K562 (cell line): ENCODE data around the gene ELAVL3. TPM values are rescaled to one million over a fixed set of nuclear protein-coding genes. Genes with fewer than 3 reads are reported as not detected.
A peak's percentile ranks its signal among the peaks of the same experiment; 100 is the strongest.

ENCODE experiments used
- ATF1 ChIP-seq, 2 experiments: fragments of 450-650 bp in 1 of 2; IDR thresholded peaks; 2 replicates each; pipeline ENCODE4 v1.6.1; 2016; ENCODE audit warnings: missing compliant biosample characterization in 1 of 2, missing genetic modification characterization in 1 of 2
- CREBBP ChIP-seq: IDR thresholded peaks from one replicate; pipeline ENCODE4 v1.6.1; 2012; ENCODE audit warnings: low read depth, mild to moderate bottlenecking, control low read depth, inconsistent platforms, low read length
- DEAF1 ChIP-seq: fragments of 450-650 bp; formaldehyde crosslinking; IDR thresholded peaks from 2 replicates; pipeline ENCODE4 v1.4.0; 2020; ENCODE audit warnings: mild to moderate bottlenecking, moderate library complexity
- EHMT2 ChIP-seq: fragments of 450-650 bp; IDR thresholded peaks from 2 replicates; pipeline ENCODE4 v1.6.1; 2018; ENCODE audit warnings: antibody characterized with exemption
- FOSL1 ChIP-seq: fragments of 200-800 bp; sonication (Bioruptor generic); conservative IDR thresholded peaks from 2 replicates; pipeline ENCODE4 v1.6.1; 2016; ENCODE audit warnings: missing genetic modification characterization, missing compliant biosample characterization
- FOXJ3 ChIP-seq: sonication (generic); formaldehyde crosslinking; IDR thresholded peaks from 2 replicates; pipeline ENCODE4 v1.4.0; 2020; ENCODE audit warnings: mild to moderate bottlenecking, missing genetic modification reagents
- HSF4 ChIP-seq: fragments of 250-450 bp; sonication (Bioruptor Pico); IDR thresholded peaks from 2 replicates; pipeline ENCODE4 v2.1.2; 2022; ENCODE audit warnings: mild to moderate bottlenecking, moderate library complexity, borderline replicate concordance
- IRF2 ChIP-seq: sonication (generic); formaldehyde crosslinking; IDR thresholded peaks from 2 replicates; pipeline ENCODE4 v1.8.1; 2022; ENCODE audit warnings: mild to moderate bottlenecking, missing genetic modification reagents
- KLF6 ChIP-seq: fragments of 250-450 bp; sonication (Bioruptor Pico); IDR thresholded peaks from 2 replicates; pipeline ENCODE4 v1.4.0; 2020; ENCODE audit warnings: mild to moderate bottlenecking, moderate library complexity, borderline replicate concordance
- NONO ChIP-seq, 2 experiments: fragments of 200-400 bp in 1 of 2; fragments of 450-650 bp in 1 of 2; formaldehyde crosslinking in 1 of 2; IDR thresholded peaks; 2 replicates each; pipeline ENCODE4 v1.6.1; 2017; ENCODE audit warnings: low read depth in 2 of 2, mild to moderate bottlenecking in 2 of 2, moderate library complexity in 2 of 2, low read length in 1 of 2
- NR2C2 ChIP-seq, 2 experiments: fragments of 200-800 bp in 1 of 2; sonication (Bioruptor generic) in 1 of 2; sonication (generic) in 1 of 2; formaldehyde crosslinking in 1 of 2; IDR thresholded peaks; 2 replicates each; pipeline versions ENCODE4 v1.6.1 to v1.8.0; 2016 to 2022; ENCODE audit warnings: mild to moderate bottlenecking in 1 of 2, missing compliant biosample characterization in 1 of 2, missing genetic modification characterization in 1 of 2, missing genetic modification reagents in 1 of 2
- RBM34 ChIP-seq: fragments of 200-400 bp; formaldehyde crosslinking; IDR thresholded peaks from 2 replicates; pipeline ENCODE4 v1.6.1; 2018; ENCODE audit warnings: low read length, borderline replicate concordance; ENCODE audit not compliant: insufficient read depth
- SETDB1 ChIP-seq: IDR thresholded peaks from one replicate; pipeline ENCODE4 v1.6.1; 2012; ENCODE audit warnings: low read length, control low read depth, inconsistent platforms
- ZKSCAN8 ChIP-seq: fragments of 200-800 bp; sonication (Bioruptor generic); IDR thresholded peaks from 2 replicates; pipeline ENCODE4 v1.6.1; 2016; ENCODE audit warnings: missing genetic modification characterization, missing compliant biosample characterization
- polyA plus RNA-seq, 8 experiments: library from polyadenylated mRNA; depleted of rRNA in 4 of 8; stranded (reverse) in 5 of 8; unstranded in 3 of 8; fragments of >200 nt; fragmentation: Nextera tagmentation in 2 of 8; fragmentation: Illumina TruSeq in 1 of 8; extraction: Ambion mirVana in 2 of 8; extraction: Trizol in 1 of 8; gene quantifications; 2 replicates each; pipeline versions ENCODE4 v1.2.1 to v1.2.3, GENCODE V29; 2011 to 2014; ENCODE audit warnings: inconsistent platforms in 1 of 8, missing spikeins in 1 of 8
- total RNA-seq, 7 experiments: library from RNA; depleted of rRNA in 6 of 7; stranded (reverse); fragments of >200 nt in 6 of 7; fragmentation: Illumina TruSeq in 2 of 7; extraction: Trizol in 2 of 7; gene quantifications; 2 replicates each; pipeline versions ENCODE4 v1.2.1 to v1.2.3, GENCODE V29; 2011 to 2021; ENCODE audit warnings: low replicate concordance in 1 of 7
- TF ChIP-seq, protein P1 (sequence below): fragments of 250-450 bp; sonication (Bioruptor Pico); IDR thresholded peaks from 2 replicates; pipeline ENCODE4 v1.4.0; 2020
- TF ChIP-seq, protein P2 (sequence below): fragments of 450-650 bp; formaldehyde crosslinking; IDR thresholded peaks from 2 replicates; pipeline ENCODE4 v1.4.0; 2022; ENCODE audit warnings: mild to moderate bottlenecking, moderate library complexity
- TF ChIP-seq, protein P3 (sequence below): fragments of 250-450 bp; sonication (Bioruptor Pico); IDR thresholded peaks from 2 replicates; pipeline ENCODE4 v1.8.0; 2022; ENCODE audit warnings: inconsistent platforms

The ELAVL3 gene
- total and polyA plus RNA-seq, 9 of the 15 experiments (the other 6 are each of a cell fraction or from before 2014, with no cell fraction given) = not detected

- TF ChIP-seq, protein P1, sequence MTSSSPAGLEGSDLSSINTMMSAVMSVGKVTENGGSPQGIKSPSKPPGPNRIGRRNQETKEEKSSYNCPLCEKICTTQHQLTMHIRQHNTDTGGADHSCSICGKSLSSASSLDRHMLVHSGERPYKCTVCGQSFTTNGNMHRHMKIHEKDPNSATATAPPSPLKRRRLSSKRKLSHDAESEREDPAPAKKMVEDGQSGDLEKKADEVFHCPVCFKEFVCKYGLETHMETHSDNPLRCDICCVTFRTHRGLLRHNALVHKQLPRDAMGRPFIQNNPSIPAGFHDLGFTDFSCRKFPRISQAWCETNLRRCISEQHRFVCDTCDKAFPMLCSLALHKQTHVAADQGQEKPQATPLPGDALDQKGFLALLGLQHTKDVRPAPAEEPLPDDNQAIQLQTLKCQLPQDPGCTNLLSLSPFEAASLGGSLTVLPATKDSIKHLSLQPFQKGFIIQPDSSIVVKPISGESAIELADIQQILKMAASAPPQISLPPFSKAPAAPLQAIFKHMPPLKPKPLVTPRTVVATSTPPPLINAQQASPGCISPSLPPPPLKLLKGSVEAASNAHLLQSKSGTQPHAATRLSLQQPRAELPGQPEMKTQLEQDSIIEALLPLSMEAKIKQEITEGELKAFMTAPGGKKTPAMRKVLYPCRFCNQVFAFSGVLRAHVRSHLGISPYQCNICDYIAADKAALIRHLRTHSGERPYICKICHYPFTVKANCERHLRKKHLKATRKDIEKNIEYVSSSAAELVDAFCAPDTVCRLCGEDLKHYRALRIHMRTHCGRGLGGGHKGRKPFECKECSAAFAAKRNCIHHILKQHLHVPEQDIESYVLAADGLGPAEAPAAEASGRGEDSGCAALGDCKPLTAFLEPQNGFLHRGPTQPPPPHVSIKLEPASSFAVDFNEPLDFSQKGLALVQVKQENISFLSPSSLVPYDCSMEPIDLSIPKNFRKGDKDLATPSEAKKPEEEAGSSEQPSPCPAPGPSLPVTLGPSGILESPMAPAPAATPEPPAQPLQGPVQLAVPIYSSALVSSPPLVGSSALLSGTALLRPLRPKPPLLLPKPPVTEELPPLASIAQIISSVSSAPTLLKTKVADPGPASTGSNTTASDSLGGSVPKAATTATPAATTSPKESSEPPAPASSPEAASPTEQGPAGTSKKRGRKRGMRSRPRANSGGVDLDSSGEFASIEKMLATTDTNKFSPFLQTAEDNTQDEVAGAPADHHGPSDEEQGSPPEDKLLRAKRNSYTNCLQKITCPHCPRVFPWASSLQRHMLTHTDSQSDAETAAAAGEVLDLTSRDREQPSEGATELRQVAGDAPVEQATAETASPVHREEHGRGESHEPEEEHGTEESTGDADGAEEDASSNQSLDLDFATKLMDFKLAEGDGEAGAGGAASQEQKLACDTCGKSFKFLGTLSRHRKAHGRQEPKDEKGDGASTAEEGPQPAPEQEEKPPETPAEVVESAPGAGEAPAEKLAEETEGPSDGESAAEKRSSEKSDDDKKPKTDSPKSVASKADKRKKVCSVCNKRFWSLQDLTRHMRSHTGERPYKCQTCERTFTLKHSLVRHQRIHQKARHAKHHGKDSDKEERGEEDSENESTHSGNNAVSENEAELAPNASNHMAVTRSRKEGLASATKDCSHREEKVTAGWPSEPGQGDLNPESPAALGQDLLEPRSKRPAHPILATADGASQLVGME (CRISPR knock-in tag) = peak; percentile 93
- TF ChIP-seq SETDB1 = no peak
- TF ChIP-seq ZKSCAN8 = no peak
- no peak for TF ChIP-seq HSF4
- TF ChIP-seq, protein P2, sequence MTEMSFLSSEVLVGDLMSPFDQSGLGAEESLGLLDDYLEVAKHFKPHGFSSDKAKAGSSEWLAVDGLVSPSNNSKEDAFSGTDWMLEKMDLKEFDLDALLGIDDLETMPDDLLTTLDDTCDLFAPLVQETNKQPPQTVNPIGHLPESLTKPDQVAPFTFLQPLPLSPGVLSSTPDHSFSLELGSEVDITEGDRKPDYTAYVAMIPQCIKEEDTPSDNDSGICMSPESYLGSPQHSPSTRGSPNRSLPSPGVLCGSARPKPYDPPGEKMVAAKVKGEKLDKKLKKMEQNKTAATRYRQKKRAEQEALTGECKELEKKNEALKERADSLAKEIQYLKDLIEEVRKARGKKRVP (CRISPR knock-in tag) = no peak
- TF ChIP-seq FOXJ3 (CRISPR knock-in tag) = no peak
- no peak for TF ChIP-seq ATF1 (CRISPR knock-in tag; IDR thresholded peaks at IDR 0.05)
- TF ChIP-seq ATF1 (tag; IDR thresholded peaks at IDR 0.05) = peak; percentile 66
- TF ChIP-seq FOSL1 (tag) = peak; percentile 43; the same call in 1 of the 2 replicates
- TF ChIP-seq DEAF1 (CRISPR knock-in tag) = peak; percentile 79
- TF ChIP-seq RBM34 = no peak
- TF ChIP-seq NONO (IDR thresholded peaks at IDR 0.05; ENCODE audit: low read depth in 2 of 2, low read length in 1 of 2) = peak in 1 of 2 experiments; percentile 81; a peak in 2 of 4 replicates
- TF ChIP-seq NR2C2 (CRISPR knock-in tag; IDR thresholded peaks at IDR 0.05) = peak; percentile 91
- TF ChIP-seq NR2C2 (tag; IDR thresholded peaks at IDR 0.05) = peak; percentile 32; the same call in 1 of the 2 replicates
- TF ChIP-seq, protein P3, sequence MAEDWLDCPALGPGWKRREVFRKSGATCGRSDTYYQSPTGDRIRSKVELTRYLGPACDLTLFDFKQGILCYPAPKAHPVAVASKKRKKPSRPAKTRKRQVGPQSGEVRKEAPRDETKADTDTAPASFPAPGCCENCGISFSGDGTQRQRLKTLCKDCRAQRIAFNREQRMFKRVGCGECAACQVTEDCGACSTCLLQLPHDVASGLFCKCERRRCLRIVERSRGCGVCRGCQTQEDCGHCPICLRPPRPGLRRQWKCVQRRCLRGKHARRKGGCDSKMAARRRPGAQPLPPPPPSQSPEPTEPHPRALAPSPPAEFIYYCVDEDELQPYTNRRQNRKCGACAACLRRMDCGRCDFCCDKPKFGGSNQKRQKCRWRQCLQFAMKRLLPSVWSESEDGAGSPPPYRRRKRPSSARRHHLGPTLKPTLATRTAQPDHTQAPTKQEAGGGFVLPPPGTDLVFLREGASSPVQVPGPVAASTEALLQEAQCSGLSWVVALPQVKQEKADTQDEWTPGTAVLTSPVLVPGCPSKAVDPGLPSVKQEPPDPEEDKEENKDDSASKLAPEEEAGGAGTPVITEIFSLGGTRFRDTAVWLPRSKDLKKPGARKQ = no peak
- peak; percentile 79; the same call in 1 of the 2 replicates for TF ChIP-seq IRF2 (CRISPR knock-in tag)
- no peak for TF ChIP-seq CREBBP
- TF ChIP-seq KLF6 (CRISPR knock-in tag) = no peak
- TF ChIP-seq EHMT2 = peak; percentile 31; the same call in 1 of the 2 replicates
Observed at GRCh38 chr19:11482384-11483050, 1.7 kb upstream of the ELAVL3 start (continued).
